ENCODE data around the gene HDLBP.
"Not testable (repeated sequence)": the region's sequence is repeated elsewhere in the genome, so short reads cannot be mapped to it uniquely, and the experiment has no call there.

Gene HDLBP

DNA sequence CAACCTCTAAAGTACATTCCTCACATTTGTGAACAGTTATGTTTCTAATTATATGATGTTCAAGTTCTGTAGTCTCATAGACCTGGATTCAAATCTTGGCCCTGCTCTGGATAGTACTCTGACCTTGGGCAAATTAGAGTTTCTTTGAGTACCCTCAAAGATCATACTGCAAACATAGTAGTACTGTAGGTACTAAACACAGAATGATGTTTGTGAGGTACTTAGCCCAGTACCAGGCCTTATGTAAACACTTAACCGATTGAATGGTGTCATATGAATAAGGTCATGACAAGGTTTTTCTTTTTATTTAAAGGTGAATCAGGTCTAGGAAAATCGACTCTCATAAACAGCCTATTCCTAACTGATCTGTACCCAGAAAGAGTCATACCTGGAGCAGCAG lies 19.3 kb upstream of the HDLBP start:
- no peak for DNase-seq

DNA sequence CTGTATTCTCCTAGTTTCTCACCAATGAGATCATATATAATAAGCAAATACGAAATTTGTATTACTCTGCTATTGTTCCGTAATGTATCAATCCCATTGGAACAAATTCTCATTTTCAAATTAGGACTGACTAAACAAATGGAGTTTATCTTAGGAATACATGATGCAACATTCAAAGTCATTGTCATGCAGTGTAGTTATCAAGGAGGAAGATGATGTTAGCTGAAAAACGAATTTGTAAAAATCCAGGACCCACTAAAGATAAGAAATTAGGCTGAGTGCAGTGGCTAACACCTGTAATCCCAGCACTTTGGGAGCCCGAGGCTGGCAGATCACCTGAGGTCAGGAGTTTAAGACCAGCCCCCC lies 15.1 kb upstream of the HDLBP start:
- DNase-seq = no peak

DNA sequence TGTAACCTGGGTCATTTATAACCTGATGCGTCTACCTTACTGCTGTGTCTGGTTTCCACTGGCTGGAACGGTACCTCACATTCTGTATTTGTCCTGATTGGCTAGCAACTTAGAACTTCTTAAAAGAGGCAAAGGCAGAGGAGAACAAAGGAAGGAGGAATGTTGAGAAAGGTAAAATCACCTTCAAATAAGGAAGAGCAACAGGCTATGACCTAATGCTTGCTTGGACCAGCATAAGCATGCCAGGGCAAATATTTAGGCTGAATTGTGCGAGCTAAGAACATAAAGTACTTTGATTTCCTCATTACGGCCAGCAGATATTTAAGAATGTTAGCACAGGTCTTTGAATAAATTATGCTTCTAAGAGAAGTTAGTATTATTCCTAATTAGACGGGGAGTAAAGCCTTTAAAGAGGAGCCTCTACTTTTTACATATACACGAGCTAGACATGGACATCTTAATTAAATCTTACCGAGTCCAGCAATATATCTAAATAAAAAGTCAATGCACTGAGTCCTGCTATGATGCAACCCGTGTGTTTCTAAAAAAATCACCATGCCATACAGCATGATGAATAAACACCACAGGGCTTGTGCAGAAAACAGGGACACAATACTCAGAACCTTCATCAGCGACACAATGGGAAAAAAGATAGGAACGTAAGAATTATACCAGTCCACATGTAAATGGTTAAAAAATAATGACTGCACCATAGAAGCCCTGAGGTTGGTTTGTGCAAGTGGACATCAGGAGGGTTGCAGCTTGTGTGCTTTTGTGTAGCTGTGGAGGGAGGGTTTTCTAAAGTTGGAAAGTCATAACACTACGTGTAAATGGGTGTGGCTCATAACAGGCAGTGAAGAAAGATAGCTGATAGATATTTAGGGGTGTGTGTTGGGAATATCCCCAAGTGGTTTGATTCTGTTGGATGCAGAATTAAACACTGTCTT lies 14.5 kb upstream of the HDLBP start:
- DNase-seq = no peak

DNA sequence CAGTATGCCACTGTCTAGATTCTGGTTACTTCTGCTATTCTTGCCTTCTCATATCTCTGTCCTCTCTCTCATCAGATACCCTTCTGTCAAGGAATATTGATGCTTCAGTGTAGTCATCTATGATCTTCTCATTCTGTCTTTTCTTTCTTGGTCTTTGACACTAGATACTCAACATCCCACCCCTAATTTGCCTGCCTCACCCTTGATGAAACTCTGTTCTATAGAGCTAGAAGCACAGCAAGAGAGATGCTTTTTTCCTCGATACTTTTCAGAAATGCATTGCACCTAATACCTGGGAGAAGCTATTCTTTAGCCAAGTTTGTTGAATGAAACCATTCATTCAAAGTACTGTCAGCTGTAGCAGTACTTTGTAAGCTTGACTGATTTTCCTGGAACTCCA lies 9.8 kb upstream of the HDLBP start:
- DNase-seq = no peak

DNA sequence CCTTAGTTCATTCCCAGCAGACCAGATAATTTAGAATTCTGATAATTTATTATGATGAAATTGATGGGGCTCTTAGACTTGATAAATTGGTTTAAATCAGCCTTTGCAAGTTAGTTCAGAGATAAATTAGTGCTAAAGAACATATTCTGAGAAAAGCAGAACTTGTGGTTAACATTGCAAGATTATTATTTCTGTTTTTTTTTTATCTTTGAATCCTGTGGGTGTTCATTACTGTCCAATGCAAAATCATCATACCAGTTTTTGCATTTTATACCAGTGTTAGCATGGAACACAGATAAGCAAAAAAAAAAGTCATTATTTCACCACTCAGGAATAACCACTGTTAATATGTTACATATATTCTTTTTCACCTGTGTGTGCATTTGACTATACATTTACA lies 9.3 kb upstream of the HDLBP start:
- DNase-seq = no peak

DNA sequence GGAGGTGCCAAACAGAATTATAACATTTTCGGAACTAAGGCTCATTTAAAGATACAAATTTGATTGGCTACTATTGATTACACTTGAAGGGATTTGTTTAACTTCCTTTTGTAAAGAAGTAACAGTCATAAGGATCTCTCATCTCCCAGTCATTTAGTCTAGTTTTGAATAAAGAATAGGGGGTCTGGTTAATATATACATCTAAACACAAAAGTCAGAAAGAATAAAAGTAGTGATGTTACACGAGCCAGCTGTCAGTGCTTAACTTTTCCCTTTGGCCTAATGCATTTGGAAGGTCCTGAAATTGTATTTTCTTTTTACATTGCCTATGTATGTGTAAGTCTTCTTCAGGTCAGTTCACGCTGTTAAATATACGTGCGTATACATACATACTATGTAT lies 8.3 kb upstream of the HDLBP start:
- no peak for DNase-seq

DNA sequence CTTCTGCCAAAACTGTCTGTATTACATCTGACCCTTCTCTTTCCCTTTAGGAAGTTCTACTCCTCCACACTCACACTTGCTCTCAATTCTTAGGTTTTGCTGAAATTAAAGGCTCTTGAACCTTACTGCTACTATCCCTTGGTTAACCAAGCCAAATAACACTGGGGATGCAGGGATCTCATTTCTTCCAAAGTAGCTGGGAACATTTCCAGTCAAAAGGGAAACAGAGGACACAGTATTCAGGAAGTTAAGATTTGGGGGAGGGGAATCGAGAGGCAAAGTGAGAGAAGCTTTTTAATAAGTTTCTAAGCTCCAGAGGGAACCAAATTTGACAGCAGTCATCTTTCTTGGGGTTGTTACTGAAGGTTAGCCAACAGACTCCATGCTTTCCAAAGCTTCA lies 6.4 kb upstream of the HDLBP start:
- DNase-seq = no peak

DNA sequence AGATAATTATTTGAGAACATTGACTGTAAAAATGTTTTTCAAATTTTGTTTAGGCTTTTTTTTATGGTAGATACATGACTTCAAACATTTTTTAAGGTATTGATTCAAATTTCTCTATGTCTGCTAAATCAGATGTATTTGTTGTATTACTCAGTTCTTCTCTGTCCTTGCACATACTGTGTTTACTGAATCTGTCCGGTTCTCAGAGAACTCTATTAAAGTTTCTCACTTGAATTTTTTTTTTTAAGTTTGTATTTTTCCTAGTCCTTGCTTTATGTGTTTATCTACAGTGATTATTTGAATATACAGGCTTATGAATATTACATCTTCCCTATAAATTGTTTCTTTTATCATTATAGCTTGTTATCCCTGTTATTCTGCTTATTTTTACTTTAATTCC lies 5.6 kb upstream of the HDLBP start:
- no peak for DNase-seq

DNA sequence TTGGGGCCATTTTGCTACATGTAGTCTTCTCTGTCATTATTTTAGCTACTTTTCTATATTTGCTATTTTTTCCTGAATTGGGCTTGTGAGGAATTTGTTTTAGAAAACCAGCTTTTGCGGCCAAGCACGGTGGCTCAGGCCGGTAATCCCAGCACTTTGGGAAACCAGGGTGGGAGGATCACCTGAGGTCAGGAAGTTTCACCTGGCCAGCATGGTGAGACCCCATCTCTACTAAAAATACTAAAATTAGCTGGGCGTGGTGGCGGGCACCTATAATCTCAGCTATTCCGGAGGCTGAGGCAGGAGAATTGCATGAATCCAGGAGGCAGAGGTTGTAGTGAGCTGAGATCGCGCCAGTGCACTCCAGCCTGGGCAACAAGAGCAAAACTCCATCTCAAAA lies 4.9 kb upstream of the HDLBP start:
- no peak for DNase-seq

DNA sequence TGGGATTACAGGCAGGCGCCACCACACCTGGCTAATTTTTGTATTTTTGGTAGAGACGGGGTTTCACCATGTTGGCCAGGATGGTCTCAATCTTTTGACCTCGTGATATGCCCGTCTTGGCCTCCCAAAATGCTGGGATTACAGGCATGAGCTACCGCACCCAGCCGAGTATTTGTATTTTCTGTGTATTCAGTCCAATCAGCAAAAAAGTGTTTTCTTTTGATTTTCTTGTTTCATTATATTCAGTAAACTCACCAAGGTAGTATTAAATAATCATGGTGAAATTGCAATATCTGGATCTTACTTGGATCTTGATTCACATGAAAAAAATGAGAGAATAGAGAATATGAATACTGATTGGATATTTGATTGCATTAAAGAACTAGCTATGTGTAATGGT lies 3.4 kb upstream of the HDLBP start:
- DNase-seq = not testable (repeated sequence)

DNA sequence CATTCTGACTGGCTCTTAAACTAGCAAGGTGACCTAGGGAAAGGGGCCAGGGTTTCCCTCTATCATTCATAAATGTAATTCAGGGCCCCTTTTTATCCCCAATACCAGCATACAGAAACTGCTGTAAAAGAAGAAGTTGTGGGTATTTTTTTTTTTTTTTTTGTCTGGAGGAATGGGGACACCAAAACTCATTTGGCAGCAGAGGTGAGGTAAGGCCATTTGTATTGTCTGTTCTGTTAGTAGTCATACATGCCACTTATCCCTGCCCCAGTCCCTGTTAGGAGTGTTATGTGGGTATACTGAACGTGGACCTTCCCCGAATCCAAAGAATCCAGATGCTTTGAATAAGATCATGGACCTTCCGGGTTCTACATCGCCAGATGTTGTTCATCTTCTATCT lies 1.9 kb upstream of the HDLBP start:
- DNase-seq = no peak

DNA sequence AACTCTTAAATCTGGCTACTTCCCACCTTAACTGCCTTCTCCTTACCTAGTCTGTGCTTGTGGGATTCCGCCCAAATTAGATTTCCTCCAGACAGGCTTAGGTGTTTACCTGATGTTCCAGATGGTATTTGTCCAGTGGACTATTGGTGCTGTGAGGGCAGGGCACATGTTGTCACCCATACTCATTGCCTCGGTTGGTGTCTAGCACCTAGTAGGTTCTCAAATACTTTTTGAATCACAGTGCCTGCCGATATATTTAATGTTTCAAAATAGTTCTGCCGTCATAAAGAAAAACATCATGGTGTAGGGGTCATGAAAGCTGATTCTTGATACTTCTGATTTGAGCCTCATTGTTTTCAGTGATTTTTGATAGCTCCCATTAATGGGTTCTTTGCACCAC lies 1.4 kb upstream of the HDLBP start:
- no peak for DNase-seq

DNA sequence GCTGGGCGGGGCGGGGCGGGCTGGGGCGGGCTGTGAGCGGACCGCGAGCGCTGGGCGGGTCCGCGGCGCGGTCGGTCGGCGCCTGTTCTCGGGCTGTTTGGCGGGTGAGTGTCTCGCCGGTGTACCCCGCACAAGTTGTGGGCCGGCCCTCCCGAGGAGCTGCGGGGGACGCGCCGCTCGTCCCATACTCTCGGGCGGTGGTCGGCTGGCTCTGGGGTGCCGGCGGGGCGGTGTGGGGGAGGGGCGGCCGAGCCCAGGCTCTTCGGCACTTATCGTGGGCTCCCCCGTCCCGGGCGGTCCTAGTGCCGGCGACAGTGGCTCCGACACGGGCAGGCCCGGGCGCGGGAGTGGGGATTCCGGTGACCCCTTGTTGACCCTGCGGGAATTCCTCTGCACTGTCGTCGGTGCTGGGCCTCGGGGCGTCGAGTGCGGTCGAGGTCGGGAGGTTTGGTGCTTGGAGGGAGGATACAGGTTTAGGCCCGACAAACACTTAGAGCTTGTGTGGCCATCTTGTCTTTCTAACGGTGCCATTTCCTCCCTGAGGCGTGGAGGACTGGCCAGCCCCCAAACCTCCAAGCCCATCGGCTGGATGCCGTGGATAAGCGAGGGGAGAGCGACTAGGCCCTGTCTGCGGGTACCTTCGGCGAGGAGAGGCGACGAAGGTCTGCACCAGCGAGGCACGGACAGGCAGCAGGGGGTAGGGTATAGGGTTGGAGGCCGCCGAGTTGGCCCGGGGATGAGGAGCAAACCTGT lies 583 bp upstream of the HDLBP start, which contains the start of gene SEPTIN2:
SEPTIN2 (plus strand) TSS at position 47 of the 753 bp plus-strand sequence. CDS start 8,308 bp downstream, outside the sequence.
- no peak for DNase-seq

DNA sequence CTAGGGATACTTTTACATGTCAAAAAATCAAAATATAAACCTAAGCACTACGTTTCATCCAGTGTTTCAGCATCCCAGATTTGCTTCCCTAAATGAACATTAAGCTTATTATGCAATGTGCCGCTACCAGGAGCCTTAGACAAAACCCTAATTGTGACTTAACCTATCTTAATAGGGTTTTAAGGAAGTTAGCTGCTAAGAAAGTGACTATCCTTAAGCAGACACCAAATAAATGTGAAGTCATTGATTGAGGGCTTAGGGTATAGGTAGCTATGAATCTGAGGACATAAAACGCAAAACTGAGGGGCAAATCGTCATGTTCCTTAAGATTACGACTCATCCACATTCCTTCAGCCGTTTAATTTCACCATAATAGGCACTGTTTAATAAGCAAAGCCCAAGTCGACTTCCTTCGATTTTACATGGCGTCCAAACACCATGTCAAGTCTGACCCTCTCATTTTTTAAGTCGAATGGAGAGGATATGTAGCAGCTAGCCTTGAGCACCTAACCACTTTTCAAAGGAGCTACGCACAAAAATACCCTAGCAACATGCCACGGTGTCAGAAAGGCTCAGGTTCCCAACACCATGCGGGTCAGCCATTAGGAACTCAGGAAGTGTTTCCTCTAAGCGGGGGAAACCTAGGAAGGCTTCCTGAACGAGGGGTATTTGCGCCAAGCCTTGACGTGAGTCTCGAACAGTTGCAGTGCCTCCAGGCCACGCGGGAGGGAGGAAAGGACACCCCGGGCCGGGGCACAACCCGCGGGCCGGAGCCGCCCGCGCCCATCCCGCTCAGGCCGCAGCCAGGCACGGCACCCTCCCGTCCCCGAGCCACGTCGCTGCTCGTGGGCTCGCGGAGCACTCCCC lies 1.0 kb downstream of the HDLBP start:
- no peak for DNase-seq

DNA sequence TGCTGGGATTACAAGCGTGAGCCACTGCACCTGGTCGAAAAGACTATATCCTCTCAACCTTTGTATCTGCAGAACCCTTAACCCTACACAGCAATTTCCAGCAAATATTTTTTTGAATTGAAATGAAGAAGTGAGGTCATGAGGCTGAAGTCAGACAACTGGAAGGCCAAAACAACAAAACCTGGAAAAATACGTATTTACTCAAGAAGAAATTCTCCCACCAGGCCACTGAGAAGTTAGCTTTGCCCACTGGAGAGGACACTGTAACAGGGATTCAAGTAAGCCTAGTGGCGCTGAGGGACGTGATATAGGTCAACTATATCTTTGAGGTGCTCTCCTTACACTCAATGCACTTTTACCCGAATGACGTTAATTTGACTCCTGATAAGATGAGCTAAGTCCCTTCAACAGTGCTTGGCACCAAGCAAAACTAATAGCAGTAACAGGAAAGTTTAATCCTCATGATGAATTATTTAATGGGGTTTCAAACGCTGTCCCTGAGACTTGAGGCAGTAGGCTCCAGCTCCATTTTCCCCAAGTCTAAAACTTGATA lies 1.9 kb downstream of the HDLBP start:
- no peak for DNase-seq

DNA sequence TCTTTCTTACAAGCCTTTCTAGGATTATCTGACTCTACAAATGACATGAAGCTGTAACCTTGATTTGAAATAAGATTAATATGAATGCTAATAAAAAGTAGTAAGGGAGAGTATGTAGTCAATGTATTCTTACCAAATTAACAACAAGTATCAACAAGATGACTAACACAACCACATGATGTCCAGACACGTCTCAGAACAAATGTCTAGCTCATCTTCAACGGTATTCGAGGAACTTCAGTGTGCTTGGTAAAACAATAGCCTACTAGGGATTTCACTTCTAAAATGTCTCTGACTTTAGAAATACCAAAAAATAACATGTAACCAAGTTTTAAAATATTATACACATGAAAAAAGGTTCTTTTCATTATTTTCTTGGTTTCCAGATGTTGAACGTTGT lies 3.4 kb downstream of the HDLBP start:
- no peak for DNase-seq

DNA sequence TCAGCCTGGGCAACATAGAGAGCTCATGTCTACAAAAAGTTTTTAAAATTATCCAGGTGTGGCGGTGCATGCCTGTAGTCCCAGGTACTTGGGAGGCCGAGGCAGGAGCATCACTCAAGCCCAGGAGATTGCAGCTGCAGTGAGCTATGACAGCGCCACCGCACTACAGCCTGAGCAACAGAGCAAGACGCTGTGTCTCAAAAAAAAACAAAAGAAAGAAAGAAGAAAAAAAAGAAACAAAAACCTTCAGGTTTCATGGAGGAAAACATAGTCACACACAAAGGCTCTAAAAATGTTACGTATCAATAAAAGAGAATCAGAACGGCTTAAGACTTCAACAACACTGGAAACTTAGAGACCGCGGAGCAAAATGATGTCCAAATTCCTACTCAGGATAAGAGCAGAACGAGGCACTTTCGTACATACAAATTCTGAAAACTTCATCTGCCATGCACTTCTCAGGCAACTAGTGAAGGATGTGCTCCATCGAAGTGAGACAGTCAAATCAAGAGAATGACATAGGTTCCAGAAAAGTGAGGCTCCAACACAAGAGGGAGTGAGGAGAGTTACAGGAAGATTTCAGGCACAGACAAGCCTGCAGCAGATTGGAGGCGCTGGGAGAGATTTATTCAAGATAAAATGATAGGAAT lies 4.4 kb downstream of the HDLBP start:
- DNase-seq = no peak

DNA sequence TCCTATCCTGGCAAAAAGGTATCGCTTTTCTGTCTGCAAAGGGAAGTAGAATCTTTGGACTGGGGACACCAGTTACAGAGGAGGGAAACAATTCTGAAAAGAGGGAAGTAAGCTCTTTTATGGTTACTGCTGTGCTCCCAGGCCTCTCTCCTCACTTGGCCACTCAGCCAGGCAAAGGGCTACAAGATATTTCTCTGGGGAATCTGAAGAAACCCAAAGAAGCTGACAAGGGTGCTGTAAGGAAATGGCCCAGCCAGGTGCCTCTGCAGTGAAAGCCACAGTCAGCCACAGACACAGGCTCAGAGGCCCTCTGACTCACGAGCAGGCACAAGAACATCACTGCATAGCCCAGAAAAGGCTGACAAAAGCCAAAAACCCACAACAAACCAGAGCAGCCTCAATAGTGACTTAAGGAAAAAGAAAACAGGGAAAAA lies 5.8 kb downstream of the HDLBP start:
- DNase-seq = no peak

DNA sequence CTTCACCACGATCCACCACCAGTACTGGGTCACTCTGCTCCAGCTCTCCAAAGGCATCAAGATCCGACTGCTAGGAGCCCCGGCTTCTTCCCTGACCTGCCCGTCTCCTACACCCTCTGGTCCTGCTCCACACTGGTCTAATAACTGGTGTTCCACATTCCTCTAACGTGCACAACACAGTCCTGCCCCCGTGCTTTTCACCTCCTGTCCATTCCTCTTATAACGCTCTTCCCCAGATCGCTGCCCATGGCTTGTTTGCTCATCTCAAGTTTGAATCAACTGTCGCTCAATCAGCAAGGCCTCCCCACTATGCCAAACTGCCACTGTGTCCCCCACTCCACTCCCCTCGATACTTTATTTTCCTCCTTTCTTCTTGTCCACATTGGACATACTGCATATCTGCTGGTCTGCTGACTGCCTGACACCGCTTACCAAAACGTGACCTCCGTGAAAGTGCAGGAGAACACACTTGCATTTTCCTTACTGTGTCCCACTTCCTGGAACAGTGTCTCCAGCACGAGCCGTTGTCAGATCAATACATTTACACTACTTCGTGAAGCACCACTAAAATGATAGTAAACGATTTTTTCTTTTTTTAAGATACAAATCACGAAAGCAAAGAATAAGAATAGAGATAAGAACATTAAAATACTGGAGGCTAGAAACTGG lies 6.5 kb downstream of the HDLBP start:
- no peak for DNase-seq

DNA sequence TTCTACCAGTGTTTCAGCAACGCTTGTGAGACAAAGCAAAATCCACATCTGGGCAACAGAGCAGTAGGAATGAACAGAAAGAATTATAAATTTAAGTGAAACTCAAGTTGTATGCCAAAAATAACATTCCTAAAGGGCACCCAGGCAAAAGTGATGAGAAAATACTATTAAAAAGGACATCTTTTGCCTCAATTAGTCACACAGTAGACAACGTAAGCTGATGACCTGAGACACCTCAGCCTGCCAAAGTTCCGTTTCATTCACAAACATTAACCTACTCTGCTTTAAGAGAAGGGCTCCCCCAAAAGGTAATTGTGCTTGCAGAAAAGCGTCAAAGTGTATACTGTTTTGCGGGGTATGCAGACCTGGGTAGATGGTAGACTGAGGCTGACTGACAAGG lies 7.2 kb downstream of the HDLBP start:
- DNase-seq = no peak

DNA sequence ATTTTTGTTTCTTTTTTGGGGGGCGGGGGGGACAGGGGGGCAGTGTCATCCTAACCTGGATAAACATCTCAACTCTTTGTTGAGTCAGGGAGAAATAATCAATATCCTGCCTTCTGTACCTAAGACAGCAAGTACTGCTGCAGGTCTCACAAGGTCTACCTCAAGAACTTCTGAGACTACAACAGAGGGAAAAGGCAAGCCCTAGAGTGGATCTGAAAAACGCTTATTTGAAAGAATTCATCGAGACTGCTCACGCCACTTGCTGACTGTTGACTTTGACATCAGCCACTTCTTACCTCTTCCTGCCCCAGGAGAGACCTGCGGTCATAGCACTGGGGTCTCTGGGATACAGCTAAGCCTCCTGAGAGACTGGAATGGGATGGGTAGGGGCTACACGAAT lies 8.4 kb downstream of the HDLBP start:
- DNase-seq = no peak
